ENCODE measurements around the gene RAB28. TPM values are rescaled to one million over a fixed set of nuclear protein-coding genes. Genes with fewer than 3 reads are reported as not detected.

Gene RAB28
- total RNA-seq, 6 donors from 2014 or later, result 7.3 to 19.5 (median 16.6) TPM

DNA sequence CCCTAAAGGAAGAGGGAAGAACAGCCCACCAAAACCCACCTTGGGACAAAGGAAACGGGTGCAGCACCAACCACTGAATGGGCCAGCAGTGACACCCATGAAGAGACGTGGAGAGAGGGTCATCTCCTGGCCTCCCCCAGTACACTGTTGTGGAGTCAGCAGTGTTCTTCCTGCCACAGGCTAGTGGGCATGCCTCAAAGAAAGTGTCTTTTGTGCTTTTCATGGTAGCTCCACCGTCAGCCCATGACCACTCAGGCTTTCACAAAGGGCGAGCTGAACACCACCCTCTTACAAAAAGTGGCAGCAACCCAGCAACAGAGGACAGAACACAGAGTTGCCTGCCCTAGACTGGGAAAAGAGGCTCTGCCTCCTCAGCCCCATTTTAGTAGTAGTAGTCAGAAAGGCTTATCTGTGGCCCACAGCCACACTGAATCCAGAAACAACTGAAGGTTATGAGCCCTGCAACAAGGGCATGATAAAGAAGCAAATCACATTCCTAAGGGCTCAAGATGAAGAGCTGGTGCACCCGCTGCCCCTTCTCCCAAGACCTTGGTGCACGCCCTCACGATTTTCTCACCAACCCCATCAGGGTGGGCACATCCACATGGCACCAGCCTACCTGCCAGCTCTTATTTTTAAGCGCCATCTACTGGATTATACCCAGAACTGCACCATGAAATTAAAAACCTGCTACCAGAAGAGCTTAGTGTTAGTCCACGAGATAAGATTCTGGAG is 53.1 kb downstream of the RAB28 start:
- no peaks in the 10 kb centered on the region for H3K27me3 ChIP-seq
- DNase-seq (no peak), ATAC-seq (ENCODE audit: low FRiP score in 2 of 2) (no peak)
- TF ChIP-seq POLR2AphosphoS5 (IDR thresholded peaks at IDR 0.05), result no peak
- no peak for TF ChIP-seq EP300 (IDR thresholded peaks at IDR 0.05)
- TF ChIP-seq, protein P1, sequence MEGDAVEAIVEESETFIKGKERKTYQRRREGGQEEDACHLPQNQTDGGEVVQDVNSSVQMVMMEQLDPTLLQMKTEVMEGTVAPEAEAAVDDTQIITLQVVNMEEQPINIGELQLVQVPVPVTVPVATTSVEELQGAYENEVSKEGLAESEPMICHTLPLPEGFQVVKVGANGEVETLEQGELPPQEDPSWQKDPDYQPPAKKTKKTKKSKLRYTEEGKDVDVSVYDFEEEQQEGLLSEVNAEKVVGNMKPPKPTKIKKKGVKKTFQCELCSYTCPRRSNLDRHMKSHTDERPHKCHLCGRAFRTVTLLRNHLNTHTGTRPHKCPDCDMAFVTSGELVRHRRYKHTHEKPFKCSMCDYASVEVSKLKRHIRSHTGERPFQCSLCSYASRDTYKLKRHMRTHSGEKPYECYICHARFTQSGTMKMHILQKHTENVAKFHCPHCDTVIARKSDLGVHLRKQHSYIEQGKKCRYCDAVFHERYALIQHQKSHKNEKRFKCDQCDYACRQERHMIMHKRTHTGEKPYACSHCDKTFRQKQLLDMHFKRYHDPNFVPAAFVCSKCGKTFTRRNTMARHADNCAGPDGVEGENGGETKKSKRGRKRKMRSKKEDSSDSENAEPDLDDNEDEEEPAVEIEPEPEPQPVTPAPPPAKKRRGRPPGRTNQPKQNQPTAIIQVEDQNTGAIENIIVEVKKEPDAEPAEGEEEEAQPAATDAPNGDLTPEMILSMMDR (IDR thresholded peaks at IDR 0.05), result no peak
- no peak for TF ChIP-seq POLR2A (IDR thresholded peaks at IDR 0.05)
- no peaks in the 10 kb centered on the region for H3K9me3 ChIP-seq
- no peak overlapping the region for H3K27ac ChIP-seq
- no peak overlapping the region for H3K4me3 ChIP-seq
- no peaks in the 10 kb centered on the region for H3K36me3 ChIP-seq
- H3K4me1 ChIP-seq, result peaks cover 0 to 3% (median 0%) of the 10 kb centered on the region in 4 donors
- 89 to 91% methylated on average over 7 to 9 of the region's 9 CpGs for WGBS, 2 donors

DNA sequence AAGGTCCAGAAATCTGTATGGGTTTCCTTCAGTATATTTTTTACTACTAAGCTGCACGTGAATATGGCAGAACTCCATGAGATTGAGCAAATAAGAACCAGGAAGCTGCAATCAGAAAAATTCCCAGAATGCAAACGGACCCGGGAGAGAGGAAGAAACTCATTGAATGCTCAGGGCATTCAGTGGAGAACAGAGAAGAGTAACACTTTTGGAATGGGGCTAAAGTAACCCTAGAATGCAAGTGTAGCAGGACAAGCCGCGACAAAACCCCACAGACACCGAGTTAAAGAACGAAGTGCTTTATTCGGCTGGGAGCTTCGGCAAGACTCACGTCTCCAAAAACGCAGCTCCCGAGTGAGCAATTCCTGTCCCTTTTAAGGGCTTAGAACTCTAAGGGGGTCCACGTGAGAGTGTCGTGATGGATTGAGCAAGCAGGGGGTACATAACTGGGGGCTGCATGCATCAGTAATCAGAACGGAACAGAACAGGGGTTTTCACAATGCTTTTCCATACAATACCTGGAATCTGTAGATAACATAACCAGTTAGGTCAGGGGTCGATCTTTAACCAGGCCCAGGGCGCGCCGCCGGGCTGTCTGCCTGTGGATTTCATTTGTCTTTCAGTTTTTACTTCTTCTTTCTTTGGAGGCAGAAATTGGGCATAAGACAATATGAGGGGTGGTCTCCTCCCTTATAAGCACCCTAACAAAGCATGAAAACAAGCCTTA is 56.4 kb downstream of the RAB28 start:
- H3K4me3 ChIP-seq, result peak overlapping the region in 1 of 4 donors; percentile 8
- WGBS, 2 donors, result 83 to 87% methylated on average over 20 of the region's 20 CpGs
- peaks cover 0 to 5% (median 2%) of the 10 kb centered on the region in 4 donors for H3K36me3 ChIP-seq
- DNase-seq, result peak in 1 of 2 donors; percentile 66
- H3K27ac ChIP-seq, result no peak overlapping the region
- H3K9me3 ChIP-seq, result no peaks in the 10 kb centered on the region
- no peak for TF ChIP-seq POLR2A (IDR thresholded peaks at IDR 0.05)
- no peak for ATAC-seq (ENCODE audit: low FRiP score in 2 of 2)
- no peaks in the 10 kb centered on the region for H3K4me1 ChIP-seq
- no peaks in the 10 kb centered on the region for H3K27me3 ChIP-seq

DNA sequence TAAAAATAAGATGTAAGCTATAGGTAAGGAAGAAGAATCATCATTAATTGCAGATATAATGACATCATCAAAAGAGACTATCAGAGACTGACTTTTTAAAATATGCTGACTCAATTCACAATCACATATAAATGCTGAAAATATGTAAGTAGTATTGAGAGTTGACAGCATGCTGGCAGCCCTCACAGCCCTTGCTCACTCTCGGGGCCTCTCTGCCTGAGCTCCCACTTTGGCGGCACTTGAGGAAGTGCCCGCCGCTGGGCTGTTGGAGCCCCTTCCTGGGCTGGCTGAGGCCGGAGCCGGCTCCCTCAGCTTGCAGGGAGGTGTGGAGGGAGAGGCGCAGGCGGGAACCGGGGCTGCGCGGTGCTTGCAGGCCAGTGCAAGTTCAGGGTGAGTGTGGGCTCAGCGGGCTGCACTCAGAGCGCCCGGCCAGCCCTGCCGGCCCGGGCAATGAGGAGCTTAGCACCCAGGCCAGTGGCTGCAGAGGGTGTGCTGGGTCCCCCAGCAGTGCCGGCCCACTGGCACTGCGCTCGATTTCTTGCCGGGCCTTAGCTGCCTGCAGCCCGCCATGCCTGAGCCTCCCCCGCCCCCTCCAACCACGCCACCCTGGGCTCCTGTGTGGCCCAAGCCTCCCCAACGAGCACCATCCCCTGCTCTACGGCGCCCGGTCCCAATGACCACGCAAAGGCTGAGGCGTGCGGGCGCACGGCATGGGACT is 68.9 kb downstream of the RAB28 start:
- H3K4me3 ChIP-seq, result no peak overlapping the region
- H3K4me1 ChIP-seq, result peaks cover 0 to 6% (median 3%) of the 10 kb centered on the region in 4 donors
- DNase-seq (peak in 1 of 2 donors; percentile 75), ATAC-seq (ENCODE audit: low FRiP score in 2 of 2) (no peak)
- H3K36me3 ChIP-seq, result no peaks in the 10 kb centered on the region
- 83 to 86% methylated on average over 12 to 26 of the region's 32 CpGs for WGBS, 2 donors
- no peak overlapping the region for H3K27ac ChIP-seq
- no peaks in the 10 kb centered on the region for H3K9me3 ChIP-seq
- no peaks in the 10 kb centered on the region for H3K27me3 ChIP-seq
- no peak for TF ChIP-seq POLR2A (IDR thresholded peaks at IDR 0.05)

DNA sequence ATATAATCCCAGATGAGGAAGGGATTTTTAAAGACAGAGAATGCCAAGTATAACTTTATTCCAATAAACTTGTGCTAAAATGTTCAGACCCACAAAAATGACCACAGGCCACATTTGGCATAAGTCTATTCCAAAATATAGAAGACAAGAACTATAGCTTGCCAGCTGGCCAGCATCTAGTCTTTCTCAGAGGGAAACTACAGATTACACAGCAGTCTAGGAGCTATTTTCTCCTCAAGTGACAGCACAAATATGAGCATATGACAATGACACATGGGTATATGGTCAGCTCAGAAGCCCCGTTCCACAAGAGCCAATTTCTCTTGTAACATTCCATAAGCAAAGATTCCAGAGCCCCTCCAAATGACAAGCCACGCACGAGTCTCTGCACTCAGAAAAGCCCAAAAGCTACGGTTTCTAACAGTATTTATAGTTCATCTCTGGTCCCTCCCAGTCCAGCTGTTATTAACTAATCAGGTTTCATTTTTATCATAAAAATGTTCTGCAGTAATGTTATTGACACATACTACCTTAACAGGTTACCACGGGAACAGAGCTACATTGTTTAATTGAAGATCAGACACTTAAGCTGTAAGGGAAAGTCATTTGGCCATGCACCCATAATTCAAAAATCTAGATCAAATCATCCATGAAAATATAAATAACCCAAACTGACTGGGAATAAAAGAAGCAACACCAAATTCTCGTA is 70.3 kb downstream of the RAB28 start:
- Histone ChIP-seq H3K27ac (no peak overlapping the region), H3K4me3 (no peak overlapping the region), H3K36me3 (no peaks in the 10 kb centered on the region), H3K4me1 (peaks cover 0 to 6% (median 3%) of the 10 kb centered on the region in 4 donors), H3K9me3 (no peaks in the 10 kb centered on the region), H3K27me3 (no peaks in the 10 kb centered on the region)
- no peak for DNase-seq
- TF ChIP-seq POLR2AphosphoS5 (IDR thresholded peaks at IDR 0.05), result no peak
- no peak for TF ChIP-seq POLR2A (IDR thresholded peaks at IDR 0.05)
- TF ChIP-seq EP300 (IDR thresholded peaks at IDR 0.05), result no peak
- TF ChIP-seq, protein P1 (IDR thresholded peaks at IDR 0.05), result no peak
- 70 to 79% methylated on average over 6 of the region's 6 CpGs for WGBS, 2 donors
- ATAC-seq (ENCODE audit: low FRiP score in 2 of 2), result no peak

DNA sequence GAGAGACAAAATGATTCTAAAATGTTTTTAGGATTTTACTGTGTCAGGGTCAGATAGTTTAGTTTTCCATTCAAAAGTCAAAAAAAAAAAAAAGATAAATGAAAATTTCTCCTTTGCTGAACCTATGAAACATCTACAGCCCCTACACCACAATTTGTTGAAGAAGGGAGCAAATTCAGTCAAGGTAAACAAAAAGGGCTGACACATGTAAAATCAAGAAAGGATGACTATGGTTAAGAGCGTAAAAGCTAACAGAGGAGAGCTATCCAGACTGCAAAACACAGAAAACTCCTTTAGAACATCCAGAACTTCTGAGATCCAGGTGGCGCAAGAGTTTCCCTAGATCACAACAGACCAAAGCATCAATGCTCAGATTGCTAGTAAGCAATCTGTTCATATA is 72.2 kb downstream of the RAB28 start:
- H3K4me3 ChIP-seq, result no peak overlapping the region
- ATAC-seq (ENCODE audit: low FRiP score in 2 of 2), result no peak
- H3K27ac ChIP-seq, result no peak overlapping the region
- H3K36me3 ChIP-seq, result no peaks in the 10 kb centered on the region
- H3K27me3 ChIP-seq, result no peaks in the 10 kb centered on the region
- H3K9me3 ChIP-seq, result no peaks in the 10 kb centered on the region
- 48% methylated on average over 2 of the region's 2 CpGs for WGBS, 2 donors
- no peak for DNase-seq
- H3K4me1 ChIP-seq, result peaks cover 0 to 6% (median 3%) of the 10 kb centered on the region in 4 donors
- TF ChIP-seq EP300 (IDR thresholded peaks at IDR 0.05), result no peak
- TF ChIP-seq, protein P1 (IDR thresholded peaks at IDR 0.05), result no peak
- no peak for TF ChIP-seq POLR2AphosphoS5 (IDR thresholded peaks at IDR 0.05)

Measured in upper lobe of left lung (tissue), 6 donors.